H1 (cell line): ENCODE data around the gene HSD11B1.

ENCODE experiments used
- EZH2 ChIP-seq: fragments of 200-600 bp; sonication (generic); IDR thresholded peaks from 2 replicates; pipeline ENCODE4 v1.7.1; 2012; ENCODE audit warnings: low read depth, mild to moderate bottlenecking, moderate library complexity, low read length, inconsistent platforms; ENCODE audit not compliant: severe bottlenecking
- RAD21 ChIP-seq, 2 experiments: IDR thresholded peaks in 1 of 2; conservative IDR thresholded peaks in 1 of 2; 2 replicates each; pipeline ENCODE4 v1.6.1; 2011; ENCODE audit warnings: low read depth in 2 of 2, low read length in 2 of 2, improper control_type of control experiment in 1 of 2, inconsistent platforms in 1 of 2, mild to moderate bottlenecking in 1 of 2, moderate library complexity in 1 of 2
- RFX5 ChIP-seq: IDR thresholded peaks from 2 replicates; pipeline ENCODE4 v1.6.1; 2011; ENCODE audit warnings: low read depth, low read length, improper control_type of control experiment, borderline replicate concordance
- SP1 ChIP-seq: IDR thresholded peaks from 2 replicates; pipeline ENCODE4 v1.6.1; 2011; ENCODE audit warnings: low read depth, low read length
- YY1 ChIP-seq: IDR thresholded peaks from 2 replicates; pipeline ENCODE4 v1.6.1; 2011; ENCODE audit warnings: low read depth, mild to moderate bottlenecking, low read length
- TF ChIP-seq, protein P1 (sequence below), 3 experiments: IDR thresholded peaks; 1 replicate in 2 of 3; 2 replicates in 1 of 3; pipeline versions ENCODE4 v1.5.1 to v1.6.1; 2011; ENCODE audit warnings: low read length in 3 of 3, mild to moderate bottlenecking in 3 of 3, inconsistent platforms in 2 of 3, low read depth in 1 of 3, moderate library complexity in 1 of 3; ENCODE audit not compliant: insufficient read depth in 1 of 3; ENCODE audit errors: control extremely low read depth in 1 of 3
- TF ChIP-seq, protein P2 (sequence below): IDR thresholded peaks from 2 replicates; pipeline ENCODE4 v1.6.1; 2012; ENCODE audit warnings: inconsistent platforms
- TF ChIP-seq, protein P3 (sequence below): IDR thresholded peaks from 2 replicates; pipeline ENCODE4 v1.6.1; 2012; ENCODE audit warnings: low read length, inconsistent platforms

DNA sequence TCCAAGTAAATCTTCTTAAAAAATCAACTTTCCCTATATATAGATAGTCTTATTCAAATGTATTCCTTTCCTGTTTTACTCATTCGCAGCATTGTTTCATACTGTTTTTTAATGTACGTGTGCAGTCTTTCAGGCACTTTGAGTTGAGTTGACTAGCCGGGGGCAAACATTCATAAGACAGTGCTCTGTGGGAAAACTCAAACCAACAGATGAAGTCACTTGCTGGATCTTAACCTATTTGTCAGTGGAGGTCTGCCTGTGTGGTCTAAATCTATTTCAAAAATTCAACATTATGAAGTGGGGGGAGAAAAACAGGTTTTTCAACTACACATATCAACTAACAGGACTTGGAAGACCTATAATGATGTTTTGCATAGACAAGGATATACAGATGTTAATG lies 6.2 kb downstream of the HSD11B1 start:
- TF ChIP-seq RFX5: no peak
- TF ChIP-seq SP1: no peak
- TF ChIP-seq RAD21 (IDR thresholded peaks at IDR 0.05 in 1 of 2, conservative IDR thresholded peaks at IDR 0.05 in 1 of 2; ENCODE audit: low read depth in 2 of 2, low read length in 2 of 2): no peak
- TF ChIP-seq, protein P1, sequence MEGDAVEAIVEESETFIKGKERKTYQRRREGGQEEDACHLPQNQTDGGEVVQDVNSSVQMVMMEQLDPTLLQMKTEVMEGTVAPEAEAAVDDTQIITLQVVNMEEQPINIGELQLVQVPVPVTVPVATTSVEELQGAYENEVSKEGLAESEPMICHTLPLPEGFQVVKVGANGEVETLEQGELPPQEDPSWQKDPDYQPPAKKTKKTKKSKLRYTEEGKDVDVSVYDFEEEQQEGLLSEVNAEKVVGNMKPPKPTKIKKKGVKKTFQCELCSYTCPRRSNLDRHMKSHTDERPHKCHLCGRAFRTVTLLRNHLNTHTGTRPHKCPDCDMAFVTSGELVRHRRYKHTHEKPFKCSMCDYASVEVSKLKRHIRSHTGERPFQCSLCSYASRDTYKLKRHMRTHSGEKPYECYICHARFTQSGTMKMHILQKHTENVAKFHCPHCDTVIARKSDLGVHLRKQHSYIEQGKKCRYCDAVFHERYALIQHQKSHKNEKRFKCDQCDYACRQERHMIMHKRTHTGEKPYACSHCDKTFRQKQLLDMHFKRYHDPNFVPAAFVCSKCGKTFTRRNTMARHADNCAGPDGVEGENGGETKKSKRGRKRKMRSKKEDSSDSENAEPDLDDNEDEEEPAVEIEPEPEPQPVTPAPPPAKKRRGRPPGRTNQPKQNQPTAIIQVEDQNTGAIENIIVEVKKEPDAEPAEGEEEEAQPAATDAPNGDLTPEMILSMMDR (IDR thresholded peaks at IDR 0.05; ENCODE audit: control extremely low read depth in 1 of 3, insufficient read depth in 1 of 3, low read depth in 1 of 3, low read length in 3 of 3): no peak
- TF ChIP-seq, protein P2, sequence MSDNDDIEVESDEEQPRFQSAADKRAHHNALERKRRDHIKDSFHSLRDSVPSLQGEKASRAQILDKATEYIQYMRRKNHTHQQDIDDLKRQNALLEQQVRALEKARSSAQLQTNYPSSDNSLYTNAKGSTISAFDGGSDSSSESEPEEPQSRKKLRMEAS: no peak
- TF ChIP-seq, protein P3, sequence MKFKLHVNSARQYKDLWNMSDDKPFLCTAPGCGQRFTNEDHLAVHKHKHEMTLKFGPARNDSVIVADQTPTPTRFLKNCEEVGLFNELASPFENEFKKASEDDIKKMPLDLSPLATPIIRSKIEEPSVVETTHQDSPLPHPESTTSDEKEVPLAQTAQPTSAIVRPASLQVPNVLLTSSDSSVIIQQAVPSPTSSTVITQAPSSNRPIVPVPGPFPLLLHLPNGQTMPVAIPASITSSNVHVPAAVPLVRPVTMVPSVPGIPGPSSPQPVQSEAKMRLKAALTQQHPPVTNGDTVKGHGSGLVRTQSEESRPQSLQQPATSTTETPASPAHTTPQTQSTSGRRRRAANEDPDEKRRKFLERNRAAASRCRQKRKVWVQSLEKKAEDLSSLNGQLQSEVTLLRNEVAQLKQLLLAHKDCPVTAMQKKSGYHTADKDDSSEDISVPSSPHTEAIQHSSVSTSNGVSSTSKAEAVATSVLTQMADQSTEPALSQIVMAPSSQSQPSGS: no peak
- TF ChIP-seq EZH2: no peak
- no peak for TF ChIP-seq YY1
